Measurements from ENCODE around the gene RPS6KA2.

DNA sequence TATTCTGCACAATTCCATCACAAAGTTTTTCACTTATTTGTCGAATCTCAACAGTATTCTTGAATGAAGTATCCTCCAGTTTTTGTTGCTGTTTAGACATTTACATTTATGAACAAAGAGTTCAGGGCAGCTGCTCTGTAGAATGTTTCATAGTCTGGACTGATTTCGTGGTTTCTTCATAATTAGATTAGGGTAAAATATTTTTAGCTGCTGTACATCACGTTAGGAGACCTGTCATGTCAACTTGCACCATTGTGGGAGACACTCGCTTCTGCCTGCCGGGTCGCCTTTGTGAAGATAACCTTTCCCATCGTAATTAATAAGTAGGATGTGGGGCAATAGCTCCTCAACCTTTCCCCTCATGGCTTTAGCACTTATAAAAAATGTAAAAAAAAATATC lies 27.5 kb upstream of the RPS6KA2 start:
- TF ChIP-seq, protein P1, sequence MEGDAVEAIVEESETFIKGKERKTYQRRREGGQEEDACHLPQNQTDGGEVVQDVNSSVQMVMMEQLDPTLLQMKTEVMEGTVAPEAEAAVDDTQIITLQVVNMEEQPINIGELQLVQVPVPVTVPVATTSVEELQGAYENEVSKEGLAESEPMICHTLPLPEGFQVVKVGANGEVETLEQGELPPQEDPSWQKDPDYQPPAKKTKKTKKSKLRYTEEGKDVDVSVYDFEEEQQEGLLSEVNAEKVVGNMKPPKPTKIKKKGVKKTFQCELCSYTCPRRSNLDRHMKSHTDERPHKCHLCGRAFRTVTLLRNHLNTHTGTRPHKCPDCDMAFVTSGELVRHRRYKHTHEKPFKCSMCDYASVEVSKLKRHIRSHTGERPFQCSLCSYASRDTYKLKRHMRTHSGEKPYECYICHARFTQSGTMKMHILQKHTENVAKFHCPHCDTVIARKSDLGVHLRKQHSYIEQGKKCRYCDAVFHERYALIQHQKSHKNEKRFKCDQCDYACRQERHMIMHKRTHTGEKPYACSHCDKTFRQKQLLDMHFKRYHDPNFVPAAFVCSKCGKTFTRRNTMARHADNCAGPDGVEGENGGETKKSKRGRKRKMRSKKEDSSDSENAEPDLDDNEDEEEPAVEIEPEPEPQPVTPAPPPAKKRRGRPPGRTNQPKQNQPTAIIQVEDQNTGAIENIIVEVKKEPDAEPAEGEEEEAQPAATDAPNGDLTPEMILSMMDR (IDR thresholded peaks at IDR 0.05), result no peak
- no peak for TF ChIP-seq POLR2A (IDR thresholded peaks at IDR 0.05)
- no peak for TF ChIP-seq EP300 (IDR thresholded peaks at IDR 0.05)
